Measurements from ENCODE around the gene CDKN2B-AS1. TPM values are rescaled to one million over a fixed set of nuclear protein-coding genes. Genes with fewer than 3 reads are reported as not detected.
A peak's percentile ranks its signal among the peaks of the same experiment; 100 is the strongest.

CDKN2B-AS1 gene
- total RNA-seq, 4 donors from 2014 or later = 22.7 to 129 (median 52.0) TPM

DNA sequence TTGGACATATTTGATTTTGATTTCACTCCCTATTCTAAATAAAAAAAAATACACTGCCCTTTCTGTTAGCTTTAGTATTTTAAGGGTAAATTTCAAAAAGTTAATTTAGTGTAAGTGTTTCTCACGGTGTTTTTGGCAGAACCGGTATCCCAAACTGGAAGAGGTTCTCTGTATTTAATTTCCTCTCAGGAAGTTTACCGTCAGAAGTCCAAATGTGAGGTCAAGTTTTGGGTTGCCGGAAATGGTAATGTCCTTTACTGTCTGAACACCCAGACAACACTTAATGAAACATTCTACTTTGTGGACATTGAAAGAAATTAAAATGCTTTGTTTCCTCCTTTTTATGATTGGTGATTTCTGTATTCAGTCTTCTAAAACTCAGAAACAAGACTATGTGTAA is 163.2 kb downstream of the CDKN2B-AS1 start:
- Histone ChIP-seq H3K27me3 (no peaks in the 10 kb centered on the region), H3K9me3 (no peaks in the 10 kb centered on the region), H3K4me3 (no peak overlapping the region), H3K36me3 (no peaks in the 10 kb centered on the region), H3K4me1 (peaks cover 0 to 10% (median 0%) of the 10 kb centered on the region in 4 donors), H3K27ac (no peak overlapping the region)
- TF ChIP-seq, protein P1, sequence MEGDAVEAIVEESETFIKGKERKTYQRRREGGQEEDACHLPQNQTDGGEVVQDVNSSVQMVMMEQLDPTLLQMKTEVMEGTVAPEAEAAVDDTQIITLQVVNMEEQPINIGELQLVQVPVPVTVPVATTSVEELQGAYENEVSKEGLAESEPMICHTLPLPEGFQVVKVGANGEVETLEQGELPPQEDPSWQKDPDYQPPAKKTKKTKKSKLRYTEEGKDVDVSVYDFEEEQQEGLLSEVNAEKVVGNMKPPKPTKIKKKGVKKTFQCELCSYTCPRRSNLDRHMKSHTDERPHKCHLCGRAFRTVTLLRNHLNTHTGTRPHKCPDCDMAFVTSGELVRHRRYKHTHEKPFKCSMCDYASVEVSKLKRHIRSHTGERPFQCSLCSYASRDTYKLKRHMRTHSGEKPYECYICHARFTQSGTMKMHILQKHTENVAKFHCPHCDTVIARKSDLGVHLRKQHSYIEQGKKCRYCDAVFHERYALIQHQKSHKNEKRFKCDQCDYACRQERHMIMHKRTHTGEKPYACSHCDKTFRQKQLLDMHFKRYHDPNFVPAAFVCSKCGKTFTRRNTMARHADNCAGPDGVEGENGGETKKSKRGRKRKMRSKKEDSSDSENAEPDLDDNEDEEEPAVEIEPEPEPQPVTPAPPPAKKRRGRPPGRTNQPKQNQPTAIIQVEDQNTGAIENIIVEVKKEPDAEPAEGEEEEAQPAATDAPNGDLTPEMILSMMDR (IDR thresholded peaks at IDR 0.05) = no peak
- no peak for TF ChIP-seq POLR2A (IDR thresholded peaks at IDR 0.05)
- no peak for DNase-seq

DNA sequence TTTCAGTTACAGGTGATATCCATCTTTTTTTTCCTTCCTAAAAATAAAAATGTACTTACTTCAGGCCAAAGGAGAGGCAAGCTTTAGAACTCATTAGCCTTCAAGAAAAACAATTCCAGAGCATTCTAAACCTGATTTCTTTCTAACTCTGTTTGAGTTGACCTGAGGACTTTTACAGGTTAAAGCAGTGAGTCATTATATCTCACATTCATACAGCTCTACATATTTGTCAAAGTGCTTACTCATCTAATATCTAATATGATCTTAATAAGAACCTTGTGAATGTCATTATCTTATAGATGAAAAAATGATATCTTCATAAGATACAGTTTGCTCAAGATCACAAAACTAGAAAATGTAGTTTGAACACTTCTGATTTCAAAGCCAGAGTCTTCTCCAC is 163.7 kb downstream of the CDKN2B-AS1 start:
- TF ChIP-seq POLR2A (IDR thresholded peaks at IDR 0.05) = no peak
- no peak for DNase-seq
- no peaks in the 10 kb centered on the region for H3K36me3 ChIP-seq
- H3K9me3 ChIP-seq = no peaks in the 10 kb centered on the region
- no peak overlapping the region for H3K4me3 ChIP-seq
- H3K4me1 ChIP-seq = peaks cover 0 to 10% (median 0%) of the 10 kb centered on the region in 4 donors
- no peak overlapping the region for H3K27ac ChIP-seq
- H3K27me3 ChIP-seq = no peaks in the 10 kb centered on the region

DNA sequence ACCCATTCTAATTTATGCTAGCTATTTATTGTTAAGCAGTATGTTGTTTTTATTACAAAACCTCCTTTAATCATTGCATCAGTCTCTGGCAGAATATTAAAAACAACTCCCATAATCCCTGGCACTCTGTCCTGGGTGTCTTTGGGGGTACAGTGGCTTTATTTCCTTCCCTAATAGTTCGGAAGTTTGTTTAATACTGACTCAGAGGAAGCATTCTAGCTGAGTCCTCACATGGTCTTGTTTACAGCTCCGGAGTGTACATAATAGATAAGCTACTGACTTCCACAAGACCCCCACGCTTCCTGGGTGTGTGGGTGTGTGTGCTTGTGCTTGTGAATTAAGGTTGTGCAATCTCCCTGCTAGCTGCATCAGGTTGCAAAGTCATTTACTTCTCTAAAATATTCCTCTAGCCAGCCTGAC is 164.3 kb downstream of the CDKN2B-AS1 start:
- TF ChIP-seq POLR2A (IDR thresholded peaks at IDR 0.05) = no peak
- TF ChIP-seq, protein P1 (IDR thresholded peaks at IDR 0.05) = no peak
- no peaks in the 10 kb centered on the region for H3K36me3 ChIP-seq
- no peak overlapping the region for H3K4me3 ChIP-seq
- H3K27me3 ChIP-seq = no peaks in the 10 kb centered on the region
- DNase-seq = peak in 1 of 3 donors; percentile 64
- H3K9me3 ChIP-seq = no peaks in the 10 kb centered on the region
- peaks cover 0 to 10% (median 0%) of the 10 kb centered on the region in 4 donors for H3K4me1 ChIP-seq
- H3K27ac ChIP-seq = no peak overlapping the region

- no peak overlapping the region for H3K4me3 ChIP-seq
Observed at GRCh38 chr9:22159586-22159985, 165.0 kb downstream of the CDKN2B-AS1 start.

DNA sequence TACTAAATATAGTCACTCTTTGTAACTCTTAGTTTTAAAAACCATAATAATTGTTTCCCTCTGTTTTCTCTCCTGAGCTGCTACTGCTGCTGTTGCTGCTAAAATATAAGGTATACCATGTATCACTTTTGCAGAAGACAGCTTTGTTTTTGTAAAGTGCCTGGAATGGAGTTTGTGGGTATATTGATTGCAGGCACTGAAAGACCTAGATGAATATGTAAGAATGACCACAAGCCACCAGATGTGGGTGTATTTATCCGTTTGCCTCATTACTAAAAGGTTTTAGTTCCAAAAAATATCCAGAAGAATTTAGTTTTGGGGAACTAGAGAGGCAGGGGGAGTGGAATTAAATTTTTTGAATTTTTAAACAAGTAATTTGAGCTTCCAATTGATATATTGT is 165.6 kb downstream of the CDKN2B-AS1 start:
- Histone ChIP-seq H3K27me3 (no peaks in the 10 kb centered on the region), H3K4me3 (no peak overlapping the region), H3K4me1 (peaks cover 0 to 10% (median 0%) of the 10 kb centered on the region in 4 donors), H3K9me3 (no peaks in the 10 kb centered on the region), H3K36me3 (no peaks in the 10 kb centered on the region), H3K27ac (no peak overlapping the region)
- no peak for DNase-seq
- no peak for TF ChIP-seq POLR2A (IDR thresholded peaks at IDR 0.05)

More at GRCh38 chr9:22159586-22159985, 165.0 kb downstream of the CDKN2B-AS1 start:
- no peak overlapping the region for H3K27ac ChIP-seq
- TF ChIP-seq, protein P1 (IDR thresholded peaks at IDR 0.05) = no peak
- TF ChIP-seq POLR2A (IDR thresholded peaks at IDR 0.05) = no peak
- H3K36me3 ChIP-seq = no peaks in the 10 kb centered on the region
- no peaks in the 10 kb centered on the region for H3K9me3 ChIP-seq
- H3K4me1 ChIP-seq = peaks cover 0 to 10% (median 0%) of the 10 kb centered on the region in 4 donors
- no peak for DNase-seq
- H3K27me3 ChIP-seq = no peaks in the 10 kb centered on the region

GRCh38 chr9:22165144-22165543 is 170.6 kb downstream of the CDKN2B-AS1 start:
- no peaks in the 10 kb centered on the region for H3K36me3 ChIP-seq

More at GRCh38 chr9:22165144-22165543, 170.6 kb downstream of the CDKN2B-AS1 start:
- Histone ChIP-seq H3K27me3 (no peaks in the 10 kb centered on the region), H3K27ac (no peak overlapping the region), H3K4me1 (peaks cover 0 to 3% (median 0%) of the 10 kb centered on the region in 4 donors), H3K9me3 (no peaks in the 10 kb centered on the region), H3K4me3 (no peak overlapping the region)
- no peak for DNase-seq
- TF ChIP-seq, protein P1 (IDR thresholded peaks at IDR 0.05) = no peak
- TF ChIP-seq POLR2A (IDR thresholded peaks at IDR 0.05) = no peak

Measured in Peyer's patch (tissue), 4 donors.